H9 (cell line): Measurements from ENCODE around the gene XAGE3. TPM values are rescaled to one million over a fixed set of nuclear protein-coding genes. Genes with fewer than 3 reads are reported as not detected.
"Not testable (repeated sequence)": the region's sequence is repeated elsewhere in the genome, so short reads cannot be mapped to it uniquely, and the experiment has no call there.

ENCODE experiments used
- DNase-seq: peaks from one replicate; pipeline ENCODE4 v3.0.0-alpha.2; 2017
- H2AFZ ChIP-seq: one replicate; pipeline ENCODE4 v1.6.1; 2013; ENCODE audit warnings: mild to moderate bottlenecking, low read length, control low read depth, moderate library complexity
- H2AK5ac ChIP-seq: 2 replicates; pipeline ENCODE4 v1.6.1; 2013; ENCODE audit warnings: low read length, control low read depth, mixed read lengths; ENCODE audit not compliant: insufficient read length
- H2BK120ac ChIP-seq: one replicate; pipeline ENCODE4 v1.6.1; 2013; ENCODE audit warnings: low read depth, mild to moderate bottlenecking, low read length, control low read depth, inconsistent platforms; ENCODE audit not compliant: poor library complexity, severe bottlenecking
- H2BK12ac ChIP-seq: 2 replicates; pipeline ENCODE4 v1.6.1; 2013; ENCODE audit warnings: low read length, control low read depth, mixed read lengths, low read depth; ENCODE audit not compliant: insufficient read length
- H2BK15ac ChIP-seq: 2 replicates; pipeline ENCODE4 v1.6.1; 2013; ENCODE audit warnings: low read depth, low read length, control low read depth
- H2BK20ac ChIP-seq: one replicate; pipeline ENCODE4 v1.6.1; 2013; ENCODE audit warnings: low read depth, mild to moderate bottlenecking, low read length, control low read depth, inconsistent platforms; ENCODE audit not compliant: poor library complexity, severe bottlenecking
- H2BK5ac ChIP-seq: 2 replicates; pipeline ENCODE4 v1.6.1; 2013; ENCODE audit warnings: low read length, control low read depth, mixed read lengths; ENCODE audit not compliant: insufficient read length
- H3K14ac ChIP-seq: 2 replicates; pipeline ENCODE4 v1.6.1; 2013; ENCODE audit warnings: low read length, control low read depth; ENCODE audit not compliant: insufficient read depth
- H3K18ac ChIP-seq: 2 replicates; pipeline ENCODE4 v1.6.1; 2013; ENCODE audit warnings: low read depth, mild to moderate bottlenecking, mixed read lengths, low read length, control low read depth; ENCODE audit not compliant: insufficient read length
- H3K23ac ChIP-seq: 2 replicates; pipeline ENCODE4 v1.6.1; 2013; ENCODE audit warnings: low read length, control low read depth, mixed read lengths, low read depth; ENCODE audit not compliant: insufficient read length
- H3K23me2 ChIP-seq: 2 replicates; pipeline ENCODE4 v1.6.1; 2013; ENCODE audit warnings: low read depth, mild to moderate bottlenecking, mixed read lengths, low read length, control low read depth; ENCODE audit not compliant: insufficient read length, poor library complexity, severe bottlenecking
- H3K27ac ChIP-seq: 2 replicates; pipeline ENCODE4 v1.5.1; 2013; ENCODE audit warnings: low read length, control low read depth, mixed read lengths, low read depth; ENCODE audit not compliant: insufficient read length
- H3K27me3 ChIP-seq: 2 replicates; pipeline ENCODE4 v1.6.1; 2013; ENCODE audit warnings: low read length, control low read depth, inconsistent platforms; ENCODE audit not compliant: insufficient read depth
- H3K4ac ChIP-seq: 2 replicates; pipeline ENCODE4 v1.6.1; 2013; ENCODE audit warnings: low read depth, mild to moderate bottlenecking, control low read depth, inconsistent platforms, low read length, moderate library complexity
- H3K4me1 ChIP-seq: 2 replicates; pipeline ENCODE4 v1.6.1; 2013; ENCODE audit warnings: low read length, control low read depth, inconsistent platforms; ENCODE audit not compliant: insufficient read depth
- H3K4me2 ChIP-seq: 2 replicates; pipeline ENCODE4 v1.6.1; 2013; ENCODE audit warnings: low read length, control low read depth, mixed read lengths; ENCODE audit not compliant: insufficient read length, insufficient read depth
- H3K56ac ChIP-seq: 2 replicates; pipeline ENCODE4 v1.6.1; 2013; ENCODE audit warnings: low read depth, mild to moderate bottlenecking, mixed read lengths, low read length, control low read depth; ENCODE audit not compliant: insufficient read length
- H3K79me1 ChIP-seq: 2 replicates; pipeline ENCODE4 v1.6.1; 2013; ENCODE audit warnings: low read depth, mild to moderate bottlenecking, moderate library complexity, low read length, control low read depth, inconsistent platforms; ENCODE audit not compliant: insufficient read depth, poor library complexity, severe bottlenecking
- H3K79me2 ChIP-seq: 2 replicates; pipeline ENCODE4 v1.6.1; 2013; ENCODE audit warnings: low read length, control low read depth, inconsistent platforms; ENCODE audit not compliant: insufficient read depth
- H3K9ac ChIP-seq: 2 replicates; pipeline ENCODE4 v1.6.1; 2013; ENCODE audit warnings: low read length, control low read depth, mixed read lengths; ENCODE audit not compliant: insufficient read length; ENCODE audit errors: extremely low read depth
- H3K9me3 ChIP-seq: one replicate; pipeline ENCODE4 v1.6.1; 2013; ENCODE audit warnings: low read depth, low read length, inconsistent platforms; ENCODE audit not compliant: control insufficient read depth
- H3T11ph ChIP-seq: one replicate; pipeline ENCODE4 v1.6.1; 2013; ENCODE audit warnings: mild to moderate bottlenecking, low read length, control low read depth, inconsistent platforms
- H4K20me1 ChIP-seq: one replicate; pipeline ENCODE4 v1.6.1; 2013; ENCODE audit not compliant: control insufficient read depth, insufficient read length, insufficient read depth
- H4K5ac ChIP-seq: 2 replicates; pipeline ENCODE4 v1.6.1; 2013; ENCODE audit warnings: low read depth, mild to moderate bottlenecking, mixed read lengths, low read length, control low read depth; ENCODE audit not compliant: insufficient read length
- H4K8ac ChIP-seq: replicated peaks from 2 replicates; pipeline ENCODE4 v1.6.1; 2013; ENCODE audit warnings: low read length, control low read depth, mixed read lengths, low read depth; ENCODE audit not compliant: insufficient read length
- H4K91ac ChIP-seq: 2 replicates; pipeline ENCODE4 v1.6.1; 2013; ENCODE audit warnings: low read depth, mild to moderate bottlenecking, moderate library complexity, mixed read lengths, low read length, control low read depth; ENCODE audit not compliant: insufficient read length
- H3K27ac Mint-ChIP-seq, 3 experiments: 2 replicates in 2 of 3; 3 replicates in 1 of 3; pipeline ENCODE4 v1.8.0; 2020 to 2021; ENCODE audit warnings: mixed read lengths in 3 of 3, mild to moderate bottlenecking in 1 of 3, moderate library complexity in 1 of 3
- H3K27me3 Mint-ChIP-seq: 2 replicates; pipeline ENCODE4 v1.8.0; 2021; ENCODE audit warnings: low read depth, mild to moderate bottlenecking, moderate library complexity, mixed read lengths
- H3K36me3 Mint-ChIP-seq, 3 experiments: 2 replicates in 2 of 3; 3 replicates in 1 of 3; pipeline ENCODE4 v1.8.0; 2020 to 2021; ENCODE audit warnings: low read depth in 3 of 3, mixed read lengths in 3 of 3; ENCODE audit not compliant: insufficient read depth in 1 of 3
- H3K4me1 Mint-ChIP-seq, 2 experiments: 2 replicates each; pipeline ENCODE4 v1.8.0; 2020; ENCODE audit warnings: mixed read lengths in 2 of 2
- H3K4me3 Mint-ChIP-seq, 2 experiments: 2 replicates in 1 of 2; 3 replicates in 1 of 2; pipeline ENCODE4 v1.8.0; 2020 to 2021; ENCODE audit warnings: mild to moderate bottlenecking in 2 of 2, mixed read lengths in 2 of 2, moderate library complexity in 1 of 2
- H3K9me3 Mint-ChIP-seq, 2 experiments: 2 replicates in 1 of 2; 3 replicates in 1 of 2; pipeline ENCODE4 v1.8.0; 2020; ENCODE audit warnings: mild to moderate bottlenecking in 2 of 2, mixed read lengths in 2 of 2, moderate library complexity in 1 of 2
- WGBS: extraction: QIAGEN DNeasy Blood & Tissue Kit; methylation state at CpG from one replicate; pipeline ENCODE4 v1.1.7; 2013; ENCODE audit warnings: missing lambda C conversion rate, low lambda C conversion rate, mixed read lengths; ENCODE audit not compliant: insufficient read length; ENCODE audit errors: extremely low coverage; 5-methylcytosine and 5-hydroxymethylcytosine counted together
- total RNA-seq: library from RNA; stranded (reverse); gene quantifications from 2 replicates; pipeline ENCODE4 v1.2.1, GENCODE V29; 2021

Gene XAGE3
- total RNA-seq, 1 experiment from 2014 or later: not detected

DNA sequence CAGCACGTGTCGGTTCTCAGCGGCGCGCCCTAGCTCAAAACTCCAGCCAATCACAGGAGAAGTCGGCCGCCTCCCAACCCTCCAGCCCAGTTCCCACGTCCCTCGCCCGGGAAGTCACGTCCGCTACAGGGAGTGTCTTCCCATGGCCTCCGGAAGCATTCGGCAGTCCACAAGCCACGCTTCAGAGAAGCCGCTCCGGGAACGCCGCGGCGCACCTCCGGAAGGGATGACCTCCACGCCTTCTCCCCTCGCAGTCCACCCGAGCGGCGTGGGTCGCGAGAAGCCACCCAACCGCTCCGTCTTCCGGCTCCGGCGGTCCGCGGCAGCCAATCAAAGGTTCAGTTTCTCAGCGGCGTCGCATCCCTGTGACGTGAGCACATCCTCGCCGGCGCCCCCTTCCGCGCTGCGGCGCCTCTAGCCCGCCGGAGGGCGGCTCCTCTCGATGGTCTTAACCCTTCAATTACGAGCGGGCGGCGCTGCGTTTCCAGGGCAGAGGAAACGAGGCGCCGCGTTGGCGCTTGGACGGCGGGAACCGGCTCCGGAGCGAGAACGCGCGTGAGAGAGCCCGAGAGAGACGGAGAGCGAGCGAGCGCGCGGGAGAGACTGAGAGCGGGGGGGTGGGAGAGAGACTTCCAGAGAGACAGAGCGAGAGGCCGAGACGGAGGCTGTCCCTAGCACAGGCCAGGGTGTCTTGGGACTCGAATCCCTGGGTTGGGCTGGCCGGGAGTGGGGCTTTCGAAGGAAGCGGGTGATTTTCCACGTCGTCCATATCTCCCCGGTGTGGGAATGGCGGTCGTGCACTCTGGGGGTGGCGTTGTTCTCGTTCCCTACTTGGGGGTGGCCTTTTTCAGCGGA is 29.2 kb upstream of the XAGE3 start, which contains the start of gene FAM156B:
Gene FAM156B, plus strand, starts transcription at position 476 of the 855 bp plus-strand sequence. CDS start 9,896 bp downstream, outside the sequence.
- H3K27ac ChIP-seq, H3T11ph ChIP-seq, H3K27me3 Mint-ChIP-seq, H3K27ac Mint-ChIP-seq, H2BK15ac ChIP-seq, H4K91ac ChIP-seq, H3K4me3 Mint-ChIP-seq, H3K4me2 ChIP-seq, H2BK5ac ChIP-seq, H2BK20ac ChIP-seq, DNase-seq, H3K14ac ChIP-seq, H3K23me2 ChIP-seq, H2AK5ac ChIP-seq, H3K79me2 ChIP-seq, H2BK12ac ChIP-seq, H3K9me3 Mint-ChIP-seq, H3K4me1 Mint-ChIP-seq, H3K79me1 ChIP-seq, H4K8ac ChIP-seq, H2AFZ ChIP-seq, H4K20me1 ChIP-seq, H2BK120ac ChIP-seq, H3K36me3 Mint-ChIP-seq, H3K9me3 ChIP-seq, H3K18ac ChIP-seq, H3K4me1 ChIP-seq, H3K27me3 ChIP-seq, H3K9ac ChIP-seq, H3K4ac ChIP-seq, H3K23ac ChIP-seq, H4K5ac ChIP-seq, H3K56ac ChIP-seq: not testable (repeated sequence)
- no CpG with 5 or more reads among the region's 92 CpGs for WGBS

DNA sequence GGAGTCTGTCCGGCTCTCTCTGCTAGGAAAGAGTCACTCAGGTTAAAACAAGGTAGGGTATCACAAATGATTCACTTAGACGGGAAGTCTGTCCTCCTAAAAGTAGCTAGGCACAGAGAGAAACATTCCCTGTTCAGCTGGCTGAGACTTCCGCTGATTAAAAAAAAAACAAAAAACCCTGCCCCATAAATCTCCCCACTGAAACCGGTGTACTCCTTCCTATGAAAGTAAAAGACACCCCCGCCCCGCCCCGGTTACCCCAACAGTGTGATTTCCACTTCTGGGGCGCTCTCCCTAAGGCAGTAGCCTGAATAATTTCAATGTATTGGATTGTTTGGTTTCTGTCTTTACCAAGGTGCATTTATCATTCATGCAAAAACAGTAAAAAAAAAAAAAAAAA is 28.6 kb upstream of the XAGE3 start:
- H2BK20ac ChIP-seq, H2BK12ac ChIP-seq, H3K27ac Mint-ChIP-seq, H3T11ph ChIP-seq, H3K23ac ChIP-seq, H4K5ac ChIP-seq, H4K91ac ChIP-seq, H3K36me3 Mint-ChIP-seq, H3K18ac ChIP-seq, H4K8ac ChIP-seq, H3K27me3 ChIP-seq, H3K79me2 ChIP-seq, H3K9me3 Mint-ChIP-seq, H2AK5ac ChIP-seq, DNase-seq, H2BK15ac ChIP-seq, H4K20me1 ChIP-seq, H2AFZ ChIP-seq, H3K56ac ChIP-seq, H3K27me3 Mint-ChIP-seq, H2BK5ac ChIP-seq, H3K4me1 ChIP-seq, H3K4me1 Mint-ChIP-seq, H3K14ac ChIP-seq, H3K9me3 ChIP-seq, H3K79me1 ChIP-seq, H3K9ac ChIP-seq, H3K27ac ChIP-seq, H3K4ac ChIP-seq, H3K4me2 ChIP-seq, H2BK120ac ChIP-seq, H3K23me2 ChIP-seq, H3K4me3 Mint-ChIP-seq: not testable (repeated sequence)
- no CpG with 5 or more reads among the region's 8 CpGs for WGBS
